Activated CD4-positive, alpha-beta T cell treated with anti-CD3 and anti-CD28 coated beads, Interleukin-2, Interleukin-6, amounts not matched to agents 100 ng/mL and 50 ng/mL, durations not matched to agents 16 hours and 8 hours (primary cell): ENCODE measurements around the gene TCP11L2.
"Not testable (repeated sequence)": the region's sequence is repeated elsewhere in the genome, so short reads cannot be mapped to it uniquely, and the experiment has no call there.

Experiments
- DNase-seq: peaks from one replicate; pipeline ENCODE4 v3.0.0-alpha.2; 2020

The TCP11L2 gene

GRCh38 chr12:106308121-106308520, 5.6 kb downstream of the TCP11L2 start:
- DNase-seq, result no peak

GRCh38 chr12:106308611-106309010, 6.1 kb downstream of the TCP11L2 start:
- no peak for DNase-seq

GRCh38 chr12:106309671-106310505, 7.4 kb downstream of the TCP11L2 start:
- DNase-seq, result no peak

- no peak for DNase-seq
These were observed 8.2 kb downstream of the TCP11L2 start for GRCh38 chr12:106310687-106311086.

GRCh38 chr12:106311139-106311538, 8.6 kb downstream of the TCP11L2 start:
- no peak for DNase-seq

GRCh38 chr12:106313413-106313812, 10.9 kb downstream of the TCP11L2 start:
- not testable (repeated sequence) for DNase-seq

GRCh38 chr12:106315523-106315922, 13.0 kb downstream of the TCP11L2 start:
- no peak for DNase-seq

GRCh38 chr12:106317406-106318082, 15.0 kb downstream of the TCP11L2 start:
- DNase-seq, result no peak

- DNase-seq, result no peak
These were observed 18.8 kb downstream of the TCP11L2 start for GRCh38 chr12:106321139-106321850.

- DNase-seq, result no peak
These were observed 21.0 kb downstream of the TCP11L2 start for GRCh38 chr12:106323537-106323936.

GRCh38 chr12:106327309-106327869, 24.9 kb downstream of the TCP11L2 start:
- no peak for DNase-seq

- DNase-seq, result no peak
These were observed 26.2 kb downstream of the TCP11L2 start for GRCh38 chr12:106328735-106329134.

- no peak for DNase-seq
These were observed 26.9 kb downstream of the TCP11L2 start for GRCh38 chr12:106329231-106329982.

GRCh38 chr12:106331599-106331998, 29.1 kb downstream of the TCP11L2 start:
- DNase-seq, result no peak

GRCh38 chr12:106332536-106332935, 30.0 kb downstream of the TCP11L2 start:
- DNase-seq, result no peak

- DNase-seq, result no peak
These were observed 30.5 kb downstream of the TCP11L2 start for GRCh38 chr12:106333010-106333409.

GRCh38 chr12:106333756-106334155, 31.2 kb downstream of the TCP11L2 start:
- DNase-seq, result no peak

- DNase-seq, result no peak
These were observed 38.7 kb downstream of the TCP11L2 start for GRCh38 chr12:106341086-106341877.

GRCh38 chr12:106342397-106343213, 40.1 kb downstream of the TCP11L2 start:
- DNase-seq, result no peak

GRCh38 chr12:106343214-106343528, 40.6 kb downstream of the TCP11L2 start:
- no peak for DNase-seq

- no peak for DNase-seq
These were observed 41.6 kb downstream of the TCP11L2 start for GRCh38 chr12:106344131-106344530.
